Keratinocyte (primary cell): Measurements from ENCODE around the gene INPP5B. TPM values are rescaled to one million over a fixed set of nuclear protein-coding genes. Genes with fewer than 3 reads are reported as not detected.
"Not testable (repeated sequence)": the region's sequence is repeated elsewhere in the genome, so short reads cannot be mapped to it uniquely, and the experiment has no call there.

Experiments used
- DNase-seq: peaks from one replicate; pipeline ENCODE4 v3.0.0-alpha.2; 2011; ENCODE audit warnings: low read depth, missing footprints, low spot score
- FAIRE-seq: peaks from 2 replicates; lab custom pipeline; 2011; peaks lifted over from hg19 to GRCh38; lab: Jason Lieb, UNC
- H2AFZ ChIP-seq: 2 replicates; pipeline ENCODE4 v1.6.0; 2012; ENCODE audit warnings: low read length, control low read depth, inconsistent platforms; ENCODE audit not compliant: control insufficient read depth
- H3K27ac ChIP-seq: 2 replicates; pipeline ENCODE4 v1.5.1; 2011; ENCODE audit warnings: low read length; ENCODE audit not compliant: control insufficient read depth, insufficient read depth
- H3K27me3 ChIP-seq: 3 replicates; pipeline ENCODE4 v1.6.0; 2011; ENCODE audit warnings: low read length; ENCODE audit not compliant: control insufficient read depth, insufficient read depth; ENCODE audit errors: extremely low read depth
- H3K36me3 ChIP-seq, 2 experiments: 2 replicates in 1 of 2; 3 replicates in 1 of 2; pipeline ENCODE4 v1.5.1; 2011; ENCODE audit warnings: low read length in 2 of 2, mild to moderate bottlenecking in 1 of 2; ENCODE audit not compliant: control insufficient read depth in 2 of 2, insufficient read depth in 2 of 2; ENCODE audit errors: extremely low read depth in 1 of 2
- H3K4me1 ChIP-seq: 3 replicates; pipeline ENCODE4 v1.5.1; 2011; ENCODE audit warnings: low read length; ENCODE audit not compliant: control insufficient read depth, insufficient read depth; ENCODE audit errors: extremely low read depth
- H3K4me2 ChIP-seq: 3 replicates; pipeline ENCODE4 v1.6.0; 2011; ENCODE audit warnings: low read depth, low read length; ENCODE audit not compliant: control insufficient read depth, insufficient read depth; ENCODE audit errors: extremely low read depth
- H3K4me3 ChIP-seq, 3 experiments: fragments of 200-600 bp in 1 of 3; sonication (generic) in 1 of 3; 2 replicates in 2 of 3; 3 replicates in 1 of 3; pipeline ENCODE4 v1.5.1; 2011 to 2016; ENCODE audit warnings: low read length in 3 of 3, mild to moderate bottlenecking in 3 of 3, control low read depth in 2 of 3, inconsistent platforms in 1 of 3, low read depth in 1 of 3, mixed read lengths in 1 of 3, mixed run types in 1 of 3, moderate library complexity in 1 of 3; ENCODE audit not compliant: control insufficient read depth in 2 of 3, insufficient read depth in 2 of 3; ENCODE audit errors: extremely low read depth in 1 of 3
- H3K79me2 ChIP-seq: 2 replicates; pipeline ENCODE4 v1.6.0; 2012; ENCODE audit warnings: low read length; ENCODE audit not compliant: control insufficient read depth, insufficient read depth
- H3K9ac ChIP-seq: 3 replicates; pipeline ENCODE4 v1.6.0; 2011; ENCODE audit warnings: low read length; ENCODE audit not compliant: control insufficient read depth, insufficient read depth; ENCODE audit errors: extremely low read depth
- H3K9me1 ChIP-seq: 3 replicates; pipeline ENCODE4 v1.6.0; 2011; ENCODE audit warnings: low read length; ENCODE audit not compliant: control insufficient read depth, insufficient read depth; ENCODE audit errors: extremely low read depth
- H3K9me3 ChIP-seq: 2 replicates; pipeline ENCODE4 v1.5.1; 2012; ENCODE audit warnings: low read depth, low read length; ENCODE audit not compliant: control insufficient read depth
- H4K20me1 ChIP-seq: 3 replicates; pipeline ENCODE4 v1.6.0; 2011; ENCODE audit warnings: low read length; ENCODE audit not compliant: control insufficient read depth, insufficient read depth; ENCODE audit errors: extremely low read depth
- CTCF ChIP-seq, 3 experiments: IDR thresholded peaks in 1 of 3; conservative IDR thresholded peaks in 1 of 3; optimal IDR thresholded peaks in 1 of 3; 2 replicates in 2 of 3; 3 replicates in 1 of 3; pipeline versions ENCODE3 to v1.5.1; 2011; ENCODE audit warnings: low read length in 3 of 3, mild to moderate bottlenecking in 3 of 3, moderate library complexity in 2 of 3, control low read depth in 1 of 3, inconsistent platforms in 1 of 3; ENCODE audit not compliant: insufficient read depth in 2 of 3; ENCODE audit errors: extremely low read depth in 1 of 3
- EZH2 ChIP-seq: IDR thresholded peaks from one replicate; pipeline ENCODE4 v1.6.1; 2012; ENCODE audit warnings: inconsistent platforms, mild to moderate bottlenecking, low read length, moderate library complexity
- dilution Hi-C: fragments of 300-500 bp; cut with MboI; formaldehyde crosslinking; loops from one replicate; pipeline ENCODE4 v1.7.0; 2020; ENCODE audit warnings: low sequenced_read_pairs; ENCODE audit not compliant: extremely low pct_ligation_motif_present
- polyA plus RNA-seq, 5 experiments: library from polyadenylated mRNA; depleted of rRNA in 3 of 5; stranded (reverse) in 3 of 5; stranded (forward) in 1 of 5; unstranded in 1 of 5; fragments of >200 nt; gene quantifications; 1 replicate in 1 of 5; 2 replicates in 3 of 5; 3 replicates in 1 of 5; pipeline versions ENCODE4 v1.2.1 to v1.2.3, GENCODE V29; 2011 to 2012; ENCODE audit warnings: missing spikeins in 2 of 5, low read depth in 1 of 5, low replicate concordance in 1 of 5

INPP5B gene
- polyA plus RNA-seq, 1 donor (not counting 4 experiments of a cell fraction or from before 2014, with no cell fraction given) = 6.4 TPM

DNA sequence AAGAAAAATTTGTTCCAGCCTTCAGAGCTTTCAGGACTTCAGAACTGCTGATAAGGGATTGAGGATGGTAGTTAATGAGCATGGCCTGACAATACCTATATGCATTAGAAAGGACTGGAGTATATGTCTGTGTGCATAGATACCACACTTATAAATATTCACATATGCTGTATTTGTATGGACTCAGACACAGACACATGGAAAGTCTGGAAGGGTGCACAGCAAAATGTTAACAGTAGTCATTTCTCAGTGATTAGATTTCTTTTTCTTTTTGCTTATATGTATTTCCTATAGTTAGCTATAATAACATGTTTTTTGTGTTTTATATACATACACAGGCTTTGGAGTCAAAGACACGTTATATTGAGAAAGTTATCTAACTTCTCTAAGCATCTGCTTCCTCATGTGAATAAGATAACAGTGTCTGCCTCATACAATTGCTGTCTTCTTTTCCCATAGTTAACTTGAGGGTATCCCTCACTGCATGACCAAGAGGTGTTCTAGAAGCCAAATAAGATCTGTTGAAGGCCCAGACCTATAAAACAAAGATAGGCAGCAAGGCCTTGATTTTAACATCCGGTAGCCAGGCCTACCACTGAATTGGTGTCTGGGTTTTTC lies 31.3 kb downstream of the INPP5B start:
- DNase-seq (no peak), FAIRE-seq (no peak)
- H3K9me3 ChIP-seq = no peaks in the 10 kb centered on the region
- H3K79me2 ChIP-seq = no peaks in the 10 kb centered on the region
- no peak overlapping the region for H3K4me3 ChIP-seq
- no peak overlapping the region for H3K4me2 ChIP-seq
- H3K36me3 ChIP-seq = no peaks in the 10 kb centered on the region
- dilution Hi-C loops = no loop called here
- no peaks in the 10 kb centered on the region for H4K20me1 ChIP-seq
- H3K27ac ChIP-seq = no peak overlapping the region
- H3K9ac ChIP-seq = no peak overlapping the region
- no peaks in the 10 kb centered on the region for H3K4me1 ChIP-seq
- H3K9me1 ChIP-seq = no peaks in the 10 kb centered on the region
- no peak overlapping the region for H2AFZ ChIP-seq
- no peaks in the 10 kb centered on the region for H3K27me3 ChIP-seq
- TF ChIP-seq CTCF (optimal IDR thresholded peaks at IDR 0.05 in 1 of 3, IDR thresholded peaks at IDR 0.05 in 1 of 3, conservative IDR thresholded peaks at IDR 0.05 in 1 of 3; ENCODE audit: extremely low read depth in 1 of 3, insufficient read depth in 2 of 3, low read length in 3 of 3) (no peak), EZH2 (no peak)

- no peak for FAIRE-seq
- H3K27me3 ChIP-seq = no peaks in the 10 kb centered on the region
- TF ChIP-seq EZH2 (no peak), CTCF (optimal IDR thresholded peaks at IDR 0.05 in 1 of 3, IDR thresholded peaks at IDR 0.05 in 1 of 3, conservative IDR thresholded peaks at IDR 0.05 in 1 of 3; ENCODE audit: extremely low read depth in 1 of 3, insufficient read depth in 2 of 3, low read length in 3 of 3) (no peak)
- DNase-seq = no peak
- no peak overlapping the region for H3K27ac ChIP-seq
- no peak overlapping the region for H3K4me2 ChIP-seq
- no peaks in the 10 kb centered on the region for H3K9me1 ChIP-seq
- H3K9me3 ChIP-seq = no peaks in the 10 kb centered on the region
- H4K20me1 ChIP-seq = no peaks in the 10 kb centered on the region
- no peaks in the 10 kb centered on the region for H3K4me1 ChIP-seq
- H3K79me2 ChIP-seq = no peaks in the 10 kb centered on the region
- dilution Hi-C loops = no loop called here
- H2AFZ ChIP-seq = no peak overlapping the region
- no peak overlapping the region for H3K4me3 ChIP-seq
- H3K9ac ChIP-seq = no peak overlapping the region
- no peaks in the 10 kb centered on the region for H3K36me3 ChIP-seq
These were observed 32.0 kb downstream of the INPP5B start for GRCh38 chr1:37914719-37915475.

- not testable (repeated sequence) for FAIRE-seq, H3K79me2 ChIP-seq, H3K27me3 ChIP-seq
These were observed 35.4 kb downstream of the INPP5B start for GRCh38 chr1:37911478-37911877.

More at GRCh38 chr1:37911478-37911877, 35.4 kb downstream of the INPP5B start:
- H4K20me1 ChIP-seq, H3K4me3 ChIP-seq, H3K4me2 ChIP-seq, DNase-seq, H3K27ac ChIP-seq, H3K9ac ChIP-seq, H3K36me3 ChIP-seq, dilution Hi-C loops, H3K9me3 ChIP-seq, H2AFZ ChIP-seq, H3K9me1 ChIP-seq, H3K4me1 ChIP-seq: not testable (repeated sequence)
